HG03520 (cell line): ENCODE measurements around the gene C5orf15.
"Not testable (repeated sequence)": the region's sequence is repeated elsewhere in the genome, so short reads cannot be mapped to it uniquely, and the experiment has no call there.

Experiments
- ATAC-seq: cut with Tn5 transposase; IDR thresholded peaks from one replicate; pipeline ENCODE4 v1.9.1; 2021; ENCODE audit warnings: mild to moderate bottlenecking, moderate library complexity; ENCODE audit not compliant: unreplicated experiment

C5orf15 gene

DNA sequence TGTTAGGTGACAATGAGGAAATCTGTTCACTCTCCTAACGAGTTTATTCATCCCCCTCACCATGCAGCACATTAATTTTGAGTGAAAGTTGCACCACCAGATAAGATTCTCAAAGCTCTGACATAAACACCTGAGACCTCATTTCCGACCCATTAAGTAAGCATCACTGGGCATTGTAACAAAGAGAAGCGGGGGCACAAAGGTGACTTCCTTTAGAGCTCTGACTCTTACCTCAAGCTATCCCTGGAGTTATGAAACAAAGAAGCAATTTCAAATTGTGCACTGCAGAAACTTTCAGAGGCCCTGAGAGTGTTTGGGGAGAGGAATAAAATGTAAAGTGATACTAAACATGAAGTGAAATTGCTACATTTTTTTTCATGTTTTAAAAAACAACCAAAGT, 29.5 kb downstream of the C5orf15 start:
- ATAC-seq, result no peak

DNA sequence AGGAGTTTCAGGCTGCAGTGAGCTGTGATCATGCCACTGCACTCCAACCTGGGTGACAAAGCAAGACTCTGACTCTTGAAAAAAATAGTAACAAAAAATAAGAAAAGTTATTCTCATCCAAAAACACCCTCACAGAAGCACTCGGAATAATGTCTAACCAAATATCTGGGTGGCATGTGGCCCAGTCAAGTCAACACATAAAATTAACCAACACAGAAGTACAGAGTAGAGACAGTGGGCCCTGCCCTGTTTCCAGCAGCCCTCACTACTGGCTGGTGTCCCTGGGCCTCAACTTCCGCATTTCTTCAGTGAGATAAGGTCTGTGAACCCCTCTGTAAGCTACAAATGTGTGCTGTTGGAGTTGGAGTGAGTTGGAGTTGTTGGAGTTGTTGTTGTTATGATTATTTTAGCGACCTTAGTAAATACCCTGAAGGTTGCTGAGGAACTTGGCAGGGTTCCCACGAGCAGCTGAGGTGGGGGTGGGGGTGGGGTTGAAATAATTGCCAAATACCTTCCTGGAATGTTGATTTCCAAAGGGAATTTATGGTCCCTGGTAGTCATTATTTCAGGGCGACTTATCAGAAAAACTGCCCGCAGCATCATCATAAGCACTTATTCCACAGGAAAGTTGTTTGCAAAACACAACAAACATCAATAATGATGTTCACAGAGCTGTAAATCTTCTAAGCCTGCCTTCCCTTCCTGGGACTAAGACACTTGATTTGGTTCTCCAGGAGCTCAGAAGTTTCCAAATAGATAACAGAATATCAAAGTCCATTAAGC, 30.2 kb downstream of the C5orf15 start:
- ATAC-seq, result no peak

- ATAC-seq, result not testable (repeated sequence)
These were observed 30.8 kb downstream of the C5orf15 start for GRCh38 chr5:133937628-133938027.

DNA sequence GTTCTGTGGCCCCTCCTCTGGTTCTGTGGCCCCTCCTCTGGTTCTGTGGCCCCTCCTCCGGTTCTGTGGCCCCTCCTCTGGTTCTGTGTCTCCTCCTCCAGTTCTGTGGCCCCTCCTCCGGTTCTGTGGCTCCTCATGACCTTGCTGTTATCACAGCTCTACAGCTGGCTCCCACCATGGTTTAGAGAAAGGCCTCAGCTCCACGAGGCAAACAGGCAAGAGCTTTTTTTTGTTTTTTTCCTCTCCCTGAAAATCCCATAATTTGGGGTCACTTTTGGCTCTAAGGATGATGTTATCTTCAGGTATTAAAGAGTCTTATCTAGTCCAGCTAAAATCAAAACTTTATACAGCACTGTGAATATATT, 31.8 kb downstream of the C5orf15 start:
- ATAC-seq, result no peak

GRCh38 chr5:133935991-133936650, 32.3 kb downstream of the C5orf15 start:
- not testable (repeated sequence) for ATAC-seq

DNA sequence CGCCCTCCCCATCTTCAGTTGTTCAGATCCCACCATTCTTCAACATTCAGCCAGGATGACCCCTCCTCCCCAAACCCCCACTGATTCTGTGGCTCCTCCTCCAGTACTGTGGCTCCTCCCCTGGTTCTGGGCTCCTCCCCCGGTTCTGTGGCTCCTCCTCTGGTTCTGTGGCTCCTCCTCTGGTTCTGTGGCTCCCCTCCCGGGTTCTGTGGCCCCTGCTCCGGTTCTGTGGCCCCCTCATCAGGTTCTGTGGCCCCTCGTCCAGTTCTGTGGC, 32.8 kb downstream of the C5orf15 start:
- ATAC-seq, result no peak

GRCh38 chr5:133934822-133935666, 33.4 kb downstream of the C5orf15 start:
- no peak for ATAC-seq

DNA sequence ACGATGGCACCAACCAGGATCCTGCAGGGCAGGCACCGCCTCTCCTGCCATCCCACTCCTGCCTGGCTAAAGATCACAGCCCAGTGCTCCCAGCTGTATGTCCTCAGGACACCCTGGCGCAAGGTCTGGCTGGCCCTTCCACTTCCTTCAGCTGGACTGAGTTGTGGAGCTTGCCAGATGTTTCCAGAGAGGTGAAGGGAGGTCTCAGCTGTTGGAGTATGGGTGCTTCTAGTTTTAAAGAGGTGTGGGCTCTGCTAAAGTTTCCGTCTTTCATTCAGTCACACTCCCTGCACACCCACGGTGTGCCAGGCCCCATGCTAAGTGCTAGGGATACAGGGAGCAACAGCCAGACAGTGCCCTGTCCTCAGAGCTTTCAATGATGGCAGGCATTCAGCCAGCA, 34.1 kb downstream of the C5orf15 start:
- no peak for ATAC-seq

DNA sequence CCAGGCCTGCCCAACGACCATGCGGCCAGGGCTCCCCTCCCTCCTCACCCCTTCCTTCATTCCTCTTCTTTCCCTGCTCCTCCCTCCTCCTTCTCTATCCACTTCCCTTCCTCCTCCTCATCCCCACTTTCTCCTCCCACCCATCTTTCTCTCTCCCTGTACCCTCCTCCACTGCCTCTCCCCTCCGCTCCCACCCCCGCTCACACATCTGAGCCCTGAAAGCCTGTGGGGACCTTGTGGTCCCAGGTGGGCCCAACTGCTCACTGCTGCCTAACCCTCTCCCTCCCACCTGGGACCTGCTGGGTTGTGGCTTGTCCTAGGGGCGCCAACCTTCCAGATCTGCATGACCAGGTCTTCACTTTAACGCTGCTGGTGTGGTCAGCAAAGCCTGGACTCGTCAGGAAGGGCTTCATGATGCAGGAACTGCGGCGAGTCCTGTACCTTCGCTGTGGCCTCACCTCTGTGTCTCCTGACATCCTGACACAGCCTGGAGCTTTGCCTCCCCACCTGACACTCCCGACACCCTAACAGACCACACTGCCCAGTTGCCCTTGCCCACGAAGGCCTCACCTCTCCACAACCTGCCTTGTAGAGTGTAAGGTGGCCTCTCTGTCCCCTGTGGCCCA, 34.6 kb downstream of the C5orf15 start:
- ATAC-seq, result no peak

- ATAC-seq, result no peak
These were observed 35.3 kb downstream of the C5orf15 start for GRCh38 chr5:133933169-133933509.

GRCh38 chr5:133932441-133933168, 35.8 kb downstream of the C5orf15 start:
- no peak for ATAC-seq

GRCh38 chr5:133931546-133931945, 36.9 kb downstream of the C5orf15 start:
- no peak for ATAC-seq

- ATAC-seq, result no peak
These were observed 37.7 kb downstream of the C5orf15 start for GRCh38 chr5:133930813-133931090.

DNA sequence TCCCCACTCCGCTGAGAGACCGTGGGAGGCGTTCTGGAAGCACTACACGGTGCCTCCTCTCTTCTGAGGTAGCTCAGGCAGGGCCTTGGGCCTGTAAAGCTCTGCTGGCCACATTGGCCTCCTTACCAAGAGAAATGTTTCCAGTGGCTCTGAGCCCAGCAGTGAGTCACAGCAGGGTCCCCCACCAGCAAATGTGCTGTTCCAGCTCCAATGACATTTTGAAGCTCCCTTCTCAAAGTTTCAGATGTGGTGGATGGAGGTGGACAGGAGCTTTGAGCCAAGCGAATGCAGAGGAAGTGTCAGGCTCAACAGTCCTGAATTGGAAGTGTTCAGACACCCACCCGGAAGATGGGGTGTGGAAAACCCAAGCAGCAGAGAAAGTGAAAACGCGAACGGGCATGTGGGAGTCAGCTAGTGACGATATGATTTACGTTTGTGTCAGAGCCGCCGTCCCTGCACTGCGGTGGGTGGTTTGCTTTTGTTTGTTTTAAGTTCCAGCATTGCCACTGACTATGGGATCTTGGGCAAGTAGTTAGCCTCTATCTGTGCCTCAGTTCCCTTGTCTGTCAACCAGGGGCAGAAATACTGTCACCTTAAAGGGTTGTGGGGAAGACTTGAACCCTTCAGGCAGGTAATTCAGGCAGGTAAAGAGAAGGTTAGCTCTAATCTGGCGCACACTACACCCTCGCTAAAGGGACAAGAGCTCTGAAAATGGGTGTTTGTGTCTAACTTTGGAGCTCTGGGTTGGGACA, 38.2 kb downstream of the C5orf15 start:
- ATAC-seq, result peak; percentile 47

GRCh38 chr5:133928587-133929393, 39.6 kb downstream of the C5orf15 start:
- ATAC-seq, result peak; percentile 34

- ATAC-seq, result no peak
These were observed 40.9 kb downstream of the C5orf15 start for GRCh38 chr5:133927300-133928180.

GRCh38 chr5:133926489-133927299, 41.7 kb downstream of the C5orf15 start:
- no peak for ATAC-seq
